ENCODE measurements around the gene FER.
"Not testable (repeated sequence)": the region's sequence is repeated elsewhere in the genome, so short reads cannot be mapped to it uniquely, and the experiment has no call there.

FER gene

DNA sequence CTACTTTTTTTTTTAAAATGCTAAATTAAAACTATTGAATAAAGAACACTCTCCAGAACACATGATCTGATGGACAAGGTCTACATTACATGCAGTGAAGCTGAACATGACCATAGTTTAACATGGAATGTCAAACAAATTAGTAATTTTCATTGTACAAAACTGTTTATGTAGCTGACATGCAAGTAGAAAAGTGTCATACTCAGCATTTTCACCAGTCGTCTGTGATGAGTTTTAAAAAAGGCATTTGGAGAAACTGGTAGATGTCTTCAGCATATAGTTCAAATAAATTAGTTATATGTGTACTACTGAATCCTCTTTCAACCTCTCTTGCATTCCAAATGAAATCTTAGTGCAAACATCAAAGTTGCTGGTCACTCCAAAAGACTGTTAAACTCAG lies 301.9 kb downstream of the FER start:
- no peak for DNase-seq

DNA sequence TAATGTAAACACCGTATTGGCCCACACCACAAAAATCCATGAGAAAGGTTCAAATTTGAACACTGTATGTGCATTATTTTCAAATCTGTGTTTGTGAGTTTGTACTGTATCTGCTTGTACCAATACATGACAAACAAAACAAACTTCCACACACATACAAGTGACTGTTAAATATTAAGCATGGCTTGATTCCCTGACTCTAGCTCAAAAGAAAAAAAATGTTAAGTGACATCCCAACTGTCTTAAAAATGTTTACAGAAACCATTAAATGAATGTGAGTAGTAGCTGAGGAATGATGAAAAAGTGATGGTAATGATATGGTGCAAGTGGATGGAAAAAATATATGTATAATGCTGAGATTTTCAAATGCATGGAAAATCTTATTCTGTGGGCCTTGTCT lies 302.6 kb downstream of the FER start:
- DNase-seq: not testable (repeated sequence)

DNA sequence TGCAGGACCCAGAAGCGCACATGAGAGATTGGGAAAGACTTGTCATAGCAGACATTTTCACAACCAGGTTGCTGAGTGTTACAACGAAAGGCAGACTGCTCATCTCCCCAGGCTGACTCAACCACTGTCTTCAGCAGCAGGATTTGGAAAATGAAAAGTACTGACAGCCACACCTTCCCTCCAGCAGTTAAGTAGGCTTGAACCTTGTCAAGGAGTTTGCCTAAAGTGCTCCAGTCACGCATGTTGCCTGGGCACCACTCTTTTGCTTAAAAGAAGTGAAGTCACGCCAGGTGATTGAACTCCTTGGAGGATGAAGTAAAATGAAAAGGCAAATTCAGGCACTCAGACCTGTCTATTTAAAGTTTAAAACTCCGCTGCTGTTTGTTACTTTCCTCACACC lies 304.5 kb downstream of the FER start:
- not testable (repeated sequence) for DNase-seq

DNA sequence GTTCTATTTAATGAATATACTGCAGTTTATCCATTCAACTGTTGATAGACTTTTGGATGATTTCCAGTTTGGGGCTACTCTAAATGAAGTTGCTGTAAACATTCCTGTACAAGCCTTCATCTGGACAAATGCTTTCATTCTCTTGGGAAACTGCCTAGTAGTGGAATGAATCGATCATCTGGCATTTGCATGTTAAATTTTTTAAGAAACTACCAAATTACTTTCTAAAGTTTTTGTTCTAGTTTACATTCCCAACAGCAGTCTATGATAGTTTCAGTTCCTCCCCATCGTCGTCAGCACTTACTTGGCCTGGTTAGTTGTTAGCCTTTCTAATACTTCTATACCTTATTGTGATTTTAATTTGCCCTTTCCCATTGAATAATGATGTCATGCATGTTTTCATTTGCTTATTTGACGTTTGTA lies 306.3 kb downstream of the FER start:
- DNase-seq: no peak

DNA sequence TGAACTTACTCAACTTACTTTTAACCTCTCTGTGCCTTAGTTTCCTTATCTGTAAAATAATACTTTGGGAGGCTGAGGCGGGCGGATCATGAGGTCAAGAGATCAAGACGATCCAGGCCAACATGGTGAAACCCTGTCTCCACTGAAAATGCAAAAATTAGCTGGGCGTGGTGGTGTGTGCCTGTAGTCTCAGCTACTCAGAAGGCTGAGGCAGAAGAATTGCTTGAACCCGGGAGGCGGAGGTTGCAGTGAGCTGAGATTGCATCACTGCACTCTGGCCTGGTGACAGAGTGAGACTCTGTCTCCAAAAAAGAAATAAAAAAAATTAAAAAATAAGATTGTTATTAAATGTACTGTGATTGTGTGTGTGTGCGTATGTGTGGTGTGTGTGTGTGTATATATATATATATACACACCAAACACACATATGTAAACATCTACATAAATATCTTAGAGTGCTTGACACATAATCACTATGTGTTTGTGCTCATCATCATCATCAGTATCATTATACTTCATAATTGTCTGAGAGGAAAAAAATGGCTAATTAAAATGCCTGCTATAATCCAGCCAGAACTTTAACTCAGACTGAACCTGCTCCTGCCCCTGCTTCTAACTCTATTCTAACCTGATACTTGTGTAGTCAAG lies 312.8 kb downstream of the FER start:
- no peak for DNase-seq

DNA sequence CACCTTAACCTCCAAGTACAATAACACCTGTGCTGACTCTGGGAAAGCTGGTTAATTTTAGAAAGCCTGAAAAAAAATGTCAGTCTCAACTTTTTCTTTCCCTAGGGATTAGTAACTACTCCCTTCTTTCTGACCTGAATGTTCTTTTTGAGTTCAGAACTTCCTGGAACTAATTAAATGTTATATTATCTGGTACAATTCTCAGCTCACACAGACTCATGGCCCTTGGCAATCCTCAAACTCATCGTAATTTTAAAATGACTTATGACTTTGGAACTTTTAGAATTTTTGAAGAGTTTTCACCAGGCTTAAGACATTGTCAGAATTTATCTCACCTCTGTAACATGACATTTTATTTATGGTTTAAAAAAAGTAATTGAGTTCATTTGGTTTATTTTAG lies 315.0 kb downstream of the FER start:
- no peak for DNase-seq

DNA sequence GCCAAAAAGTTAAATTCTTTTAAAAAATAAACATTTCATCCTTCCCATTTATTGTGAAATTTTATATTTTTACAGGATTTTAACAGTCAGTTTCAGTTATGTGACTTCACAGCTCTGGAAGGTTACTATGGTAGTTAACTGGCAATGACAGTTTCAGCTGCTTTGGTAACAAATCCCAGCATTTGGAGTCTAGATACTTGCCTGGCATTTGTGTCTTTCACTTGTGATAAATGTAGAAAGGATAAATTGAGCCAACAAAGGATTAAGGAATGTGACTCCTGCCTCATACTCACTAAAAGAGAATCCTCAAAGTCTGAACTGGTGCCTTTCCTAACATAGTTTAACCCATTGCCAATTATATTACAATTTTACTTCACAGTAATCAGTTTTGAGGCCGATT lies 315.5 kb downstream of the FER start:
- DNase-seq: no peak

DNA sequence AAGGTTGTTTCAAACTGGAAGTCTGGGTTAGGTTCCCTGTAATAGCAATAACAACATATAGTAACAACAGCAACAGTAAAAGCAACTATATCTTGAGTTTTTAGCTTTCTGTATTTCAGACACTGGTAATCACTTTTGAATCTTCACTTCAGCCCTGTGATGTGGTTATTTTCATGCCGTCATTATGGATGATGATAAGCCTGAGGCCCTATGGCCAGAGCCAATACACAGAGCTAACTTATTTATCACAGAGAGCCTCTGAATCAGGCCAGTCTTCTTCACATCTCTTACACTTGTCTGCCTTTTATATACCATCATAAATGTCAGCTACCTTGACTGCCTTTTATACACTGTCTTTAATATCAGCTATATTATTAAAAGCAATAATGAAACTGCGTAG lies 329.0 kb downstream of the FER start:
- DNase-seq: no peak

DNA sequence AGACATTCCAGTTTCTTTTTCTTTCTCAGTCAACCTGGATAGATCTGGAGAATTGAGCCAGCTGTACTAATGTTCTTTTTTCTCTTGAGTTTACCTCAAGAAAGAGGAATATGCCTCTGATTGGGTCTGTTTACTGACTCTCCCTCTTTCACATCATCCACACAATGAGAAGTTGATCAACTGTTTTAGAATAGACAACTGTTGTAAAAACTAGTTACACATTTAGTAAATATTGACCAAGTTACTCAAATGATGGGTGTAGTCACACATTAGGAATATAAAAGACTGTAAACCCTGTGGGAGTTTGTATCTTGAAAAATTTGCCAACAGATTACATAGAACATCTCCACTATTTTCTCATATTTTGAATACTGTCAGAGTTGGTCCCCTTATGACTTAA lies 330.8 kb downstream of the FER start:
- DNase-seq: no peak

DNA sequence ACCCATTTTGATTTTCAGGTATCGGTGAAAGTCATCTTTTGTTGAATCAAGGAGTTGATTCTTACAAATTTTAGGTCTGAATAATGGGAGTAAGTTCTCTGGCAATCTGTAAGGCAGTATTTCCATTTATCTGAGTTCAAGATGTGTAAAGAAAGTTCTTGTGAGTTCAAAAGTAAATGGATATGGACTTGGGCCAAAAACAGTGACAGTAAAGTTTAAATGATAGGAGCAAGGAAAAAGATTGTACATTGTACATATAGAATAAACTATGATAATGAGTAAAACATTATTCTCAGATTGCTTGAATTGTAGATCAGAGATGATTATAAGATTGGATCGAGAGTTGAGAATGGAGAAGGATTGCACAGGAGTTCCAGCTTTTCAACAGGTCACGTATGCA lies 332.8 kb downstream of the FER start:
- no peak for DNase-seq

DNA sequence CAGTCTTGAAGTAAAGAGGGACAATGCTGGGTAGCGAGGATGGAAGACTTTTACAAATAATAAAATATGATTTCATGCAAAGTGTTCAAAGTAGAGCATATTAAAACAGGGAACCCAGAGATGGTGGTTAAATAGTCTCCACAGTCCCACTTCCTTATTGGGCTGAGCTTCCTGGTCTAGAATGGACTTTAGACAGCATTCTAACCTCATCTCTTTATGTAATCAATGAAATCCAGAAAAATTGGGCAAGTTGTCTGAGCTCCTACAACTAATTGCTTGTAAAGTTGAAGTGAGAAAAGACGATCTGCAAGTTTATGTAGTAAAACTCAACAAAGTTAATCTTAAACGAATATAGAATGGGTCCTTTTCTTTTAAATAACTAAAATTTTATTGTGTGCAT lies 333.2 kb downstream of the FER start:
- DNase-seq: no peak

DNA sequence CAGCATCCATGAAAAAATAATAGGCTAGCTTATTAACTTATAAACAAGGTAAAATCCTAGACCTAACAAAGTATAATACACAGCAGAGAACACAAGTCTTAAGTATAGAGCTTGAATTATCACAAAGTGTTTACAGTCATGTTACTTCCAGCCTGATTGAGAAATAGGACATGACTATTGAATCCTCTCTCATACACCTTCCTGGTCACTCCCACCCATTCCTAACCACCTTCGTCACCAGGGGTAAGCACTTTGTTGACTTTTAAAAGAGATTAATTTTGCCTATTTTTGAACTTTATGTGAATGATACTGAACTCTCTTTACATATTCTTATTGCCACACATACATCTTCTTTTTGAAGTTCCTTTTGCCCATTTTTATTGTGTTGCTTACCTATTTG lies 336.2 kb downstream of the FER start:
- DNase-seq: no peak

DNA sequence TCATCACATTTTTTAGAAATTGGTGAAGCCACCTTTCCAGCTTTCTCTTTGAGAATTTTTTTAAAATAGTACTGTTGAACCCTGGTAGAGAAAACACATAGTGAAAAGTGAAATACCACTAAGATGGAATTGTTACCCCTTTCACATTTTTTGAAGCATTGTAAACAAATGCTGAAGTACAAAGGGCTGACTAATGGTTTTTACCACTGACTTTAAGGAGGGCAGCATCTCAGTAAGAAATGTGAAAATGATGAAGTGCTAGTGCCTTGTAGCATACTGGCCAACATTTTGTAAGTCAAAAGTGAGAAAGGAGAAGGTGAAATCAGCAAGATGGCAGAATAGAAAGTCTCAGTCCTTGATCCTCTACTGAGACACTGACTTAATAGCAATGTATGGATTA lies 341.5 kb downstream of the FER start:
- no peak for DNase-seq

DNA sequence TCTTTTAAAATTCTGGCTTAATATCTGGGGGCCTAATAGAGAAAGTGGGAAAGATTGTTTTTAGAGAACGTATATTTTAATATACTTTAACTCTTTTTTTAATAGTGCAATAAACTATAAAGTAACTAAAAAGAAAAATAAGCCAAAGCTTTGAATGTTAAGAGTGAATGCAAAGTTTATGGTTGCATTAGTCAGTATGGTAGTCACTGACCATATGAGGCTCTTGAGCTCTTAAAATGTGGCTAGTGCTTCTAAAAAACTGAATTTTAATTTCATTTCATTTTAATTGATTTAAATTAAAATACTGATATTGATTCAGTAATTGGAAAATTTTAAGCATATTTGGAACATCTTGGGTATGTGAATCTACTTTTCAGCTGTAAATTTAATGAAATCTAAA lies 351.4 kb downstream of the FER start:
- DNase-seq: no peak

DNA sequence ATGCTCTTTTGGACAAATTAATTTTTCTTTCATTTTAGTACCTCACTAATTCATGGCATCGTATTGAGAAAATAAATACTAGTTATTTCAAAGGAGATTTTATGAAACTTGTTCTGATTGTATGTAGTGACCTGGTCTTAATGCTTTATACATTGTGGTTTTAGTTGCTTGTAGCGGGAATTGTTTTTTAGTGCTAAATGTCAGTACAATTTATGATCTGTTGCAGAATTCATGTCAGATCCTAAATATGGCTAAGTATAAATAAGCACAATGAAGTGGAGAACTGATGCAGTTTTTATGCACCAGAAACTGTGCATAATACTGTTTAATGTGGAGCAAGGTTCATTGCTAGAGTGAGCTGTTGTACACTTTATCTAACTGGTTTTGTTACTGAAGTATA lies 353.3 kb downstream of the FER start:
- DNase-seq: no peak

DNA sequence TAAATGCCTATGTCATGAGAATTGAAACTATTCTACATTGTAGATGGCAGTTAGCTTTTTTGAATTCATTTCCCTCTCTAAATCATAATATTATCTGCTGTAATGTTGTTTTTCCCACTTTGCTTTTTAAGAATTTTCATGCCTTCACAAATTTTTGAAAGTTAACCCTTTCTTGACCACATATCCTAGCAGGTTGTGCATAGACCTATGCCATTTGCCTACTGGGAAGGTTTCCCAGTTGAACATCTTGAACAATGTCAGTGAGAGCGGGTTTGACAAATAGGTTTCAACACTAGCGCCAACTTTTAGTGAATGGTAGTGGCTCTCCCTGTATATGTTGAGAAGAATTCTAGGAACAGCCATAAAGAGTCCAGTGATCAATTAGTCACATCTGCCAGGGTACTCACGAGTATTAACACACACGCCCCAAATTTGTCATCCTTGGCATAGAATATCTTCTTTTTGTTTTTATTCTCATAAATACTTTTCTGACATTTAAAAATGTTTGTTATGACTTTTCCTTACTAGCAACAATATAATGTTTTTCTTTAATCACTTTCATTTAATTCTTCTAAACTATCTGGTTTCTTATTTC lies 354.5 kb downstream of the FER start:
- no peak for DNase-seq

DNA sequence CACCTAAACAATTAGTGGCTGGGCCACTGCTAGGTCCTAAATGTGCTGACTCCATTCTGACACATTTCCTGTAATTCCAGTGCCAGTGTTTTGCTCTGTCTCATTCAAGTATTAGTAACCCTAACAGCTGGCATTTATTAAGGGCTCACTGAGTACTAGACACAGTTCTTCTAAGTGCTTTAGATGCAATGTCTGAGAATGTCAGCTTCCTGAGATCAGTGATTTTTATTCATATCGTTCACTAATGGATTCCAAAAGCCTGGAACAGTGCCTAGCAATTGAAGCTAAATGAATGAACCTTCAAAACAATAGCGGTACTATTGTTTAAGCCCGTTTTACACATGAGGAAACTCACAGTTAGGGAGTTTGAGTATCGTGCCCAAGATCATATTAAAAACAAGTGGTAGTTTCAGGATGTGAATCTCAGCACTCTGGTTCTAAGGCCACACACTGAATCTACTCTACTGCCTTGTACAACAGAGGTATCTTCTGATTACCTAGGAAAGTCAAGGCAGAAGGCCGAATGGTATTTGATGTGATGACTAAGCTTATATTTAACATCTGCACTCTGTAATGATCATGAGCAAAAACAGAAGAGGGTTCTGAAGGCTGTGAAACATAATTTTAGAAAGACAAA lies 358.1 kb downstream of the FER start:
- DNase-seq: no peak

DNA sequence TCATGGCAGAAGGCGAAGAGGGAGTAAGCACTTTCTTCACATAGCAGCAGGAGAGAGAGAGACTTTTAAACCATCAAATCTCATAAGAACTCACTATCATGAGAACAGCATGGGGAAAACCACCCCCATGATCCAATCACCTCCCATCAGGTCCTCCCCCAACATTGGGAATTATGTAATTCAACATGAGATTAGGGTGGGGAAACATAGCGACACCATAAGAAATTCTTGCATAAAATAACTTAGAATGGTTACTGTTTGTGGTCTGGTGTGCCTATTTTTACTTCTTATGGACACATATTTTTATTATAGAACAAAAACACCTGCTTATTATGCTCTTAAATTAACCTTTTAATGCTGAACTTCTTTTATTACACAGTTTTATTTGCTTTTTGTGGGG lies 364.0 kb downstream of the FER start:
- DNase-seq: no peak

DNA sequence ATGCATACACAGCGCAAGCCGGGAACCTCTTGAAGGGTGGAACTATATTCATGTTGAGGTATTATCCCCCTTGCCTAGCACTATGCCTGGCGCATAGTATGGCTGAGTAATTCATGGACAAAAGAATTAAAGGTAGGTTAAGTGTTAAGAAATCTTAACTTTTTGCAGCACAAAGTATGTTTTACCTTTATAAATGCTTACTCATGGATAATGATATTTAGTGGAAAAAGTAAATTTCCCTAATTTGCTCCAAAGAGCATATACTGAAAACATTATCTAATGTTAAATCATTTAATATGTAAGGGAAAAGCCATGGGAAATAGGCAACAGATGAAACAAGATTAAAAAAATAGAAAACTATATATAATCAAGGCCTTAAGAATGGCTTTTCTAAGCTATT lies 365.9 kb downstream of the FER start:
- DNase-seq: no peak

DNA sequence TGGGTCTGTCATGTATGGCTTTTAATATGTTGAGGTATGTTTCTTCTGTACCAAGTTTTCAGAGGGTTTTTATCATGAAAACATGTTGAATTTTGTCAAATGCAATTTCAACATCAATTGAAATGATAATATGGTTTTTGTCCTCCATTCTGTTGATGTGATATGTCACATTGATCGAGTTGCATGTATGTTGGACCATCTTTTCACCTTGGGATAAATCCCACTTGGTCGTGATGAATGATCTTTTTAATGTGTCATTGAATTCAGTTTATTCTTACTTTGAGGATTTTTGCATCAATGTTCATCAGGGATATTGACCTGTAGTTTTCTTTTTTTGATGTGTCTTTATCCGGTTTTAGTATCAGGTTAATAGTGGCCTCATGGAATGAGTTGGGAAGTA lies 373.5 kb downstream of the FER start:
- DNase-seq: no peak

DNA sequence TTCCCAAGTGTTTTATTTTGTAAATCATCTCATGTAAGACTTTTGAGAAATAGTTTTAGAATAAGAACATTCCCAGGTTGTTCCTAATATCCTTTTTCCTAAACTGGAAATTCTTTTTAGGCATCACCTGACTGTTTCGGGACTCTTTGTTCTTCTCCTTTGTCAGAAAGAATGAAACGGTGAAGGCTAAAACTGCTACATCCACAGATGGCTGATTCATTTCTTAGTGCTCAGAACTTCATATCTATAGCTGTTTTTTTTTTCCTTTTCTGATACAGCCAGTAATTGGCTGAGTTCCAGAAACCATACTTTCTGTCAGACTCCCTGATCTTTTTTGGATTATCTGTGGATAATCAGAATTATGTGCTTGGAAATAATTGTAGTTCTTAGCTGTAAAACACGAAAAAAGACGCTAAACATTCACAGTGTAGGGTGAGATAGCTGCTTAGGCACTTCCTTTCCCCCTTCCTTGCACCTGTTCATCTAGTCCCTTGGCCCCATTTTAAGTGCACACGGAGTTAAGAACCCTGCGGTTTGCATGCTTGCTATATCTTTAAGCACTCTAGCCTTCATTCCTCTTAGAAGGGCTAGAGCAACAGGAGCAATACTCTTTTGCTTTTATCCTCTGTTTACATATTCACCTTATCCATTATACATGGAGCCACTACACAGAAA lies 378.2 kb downstream of the FER start:
- DNase-seq: no peak

DNA sequence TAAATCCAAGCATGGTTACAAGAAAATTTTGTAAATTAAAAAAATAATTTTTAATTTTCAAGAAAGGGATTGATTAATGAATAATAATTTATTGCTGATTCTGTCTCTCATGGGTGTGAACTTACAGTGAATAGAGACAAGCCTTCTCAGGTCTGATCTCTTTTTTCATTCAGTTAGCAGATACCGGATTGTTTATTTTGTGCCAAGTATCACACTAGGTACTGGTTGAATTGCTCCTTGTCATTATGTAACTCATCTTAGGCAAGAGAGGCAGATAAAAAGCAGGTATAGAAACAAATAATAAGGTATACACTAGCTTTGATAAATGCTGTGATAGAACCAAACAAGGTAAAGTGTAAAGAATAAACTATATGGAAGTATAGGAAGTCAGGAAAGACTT lies 378.8 kb downstream of the FER start:
- no peak for DNase-seq

DNA sequence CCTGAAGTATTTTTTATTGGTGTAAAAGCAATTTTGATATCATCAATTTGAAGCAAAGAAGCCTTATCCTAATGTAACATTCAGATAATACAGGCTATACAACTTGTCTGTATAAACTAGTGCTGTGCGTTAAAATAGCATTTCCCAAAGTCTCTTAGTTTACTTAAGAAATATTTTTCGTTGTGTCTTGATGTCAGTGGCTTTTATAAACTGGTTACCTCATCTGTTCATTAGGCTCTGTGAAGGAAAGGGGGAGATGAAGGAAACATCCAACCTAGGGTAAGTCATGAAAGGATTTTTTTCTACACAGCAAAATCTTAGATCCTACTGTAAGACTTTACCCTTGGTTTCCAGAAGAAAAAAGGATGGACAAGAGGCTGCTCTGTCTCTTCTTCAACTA lies 389.2 kb downstream of the FER start:
- no peak for DNase-seq

Data from NCI-H1048 (cell line).